Trophoblast cell (in vitro differentiated cells and primary cell): ENCODE data around the gene EPS8.

Experiments used
- DNase-seq, 2 donors: peaks; one replicate each; pipeline ENCODE4 v3.0.0-alpha.2; 2016
- H2AFZ ChIP-seq: 2 replicates; pipeline ENCODE4 v1.6.1; 2013; ENCODE audit warnings: low read length, moderate library complexity, mild to moderate bottlenecking; ENCODE audit not compliant: insufficient read depth, poor library complexity
- H2AK5ac ChIP-seq: 2 replicates; pipeline ENCODE4 v1.6.1; 2013; ENCODE audit warnings: mild to moderate bottlenecking, low read length
- H2BK120ac ChIP-seq: 2 replicates; pipeline ENCODE4 v1.6.1; 2013; ENCODE audit warnings: low read length, mild to moderate bottlenecking, moderate library complexity; ENCODE audit not compliant: insufficient read depth, poor library complexity
- H2BK12ac ChIP-seq: 2 replicates; pipeline ENCODE4 v1.6.1; 2013; ENCODE audit warnings: mild to moderate bottlenecking, low read length, moderate library complexity
- H2BK5ac ChIP-seq: 2 replicates; pipeline ENCODE4 v1.6.1; 2013; ENCODE audit warnings: low read length, low read depth, moderate library complexity, mild to moderate bottlenecking; ENCODE audit not compliant: poor library complexity
- H3K14ac ChIP-seq: 2 replicates; pipeline ENCODE4 v1.6.1; 2013; ENCODE audit warnings: mild to moderate bottlenecking, low read length
- H3K18ac ChIP-seq: 2 replicates; pipeline ENCODE4 v1.6.1; 2013; ENCODE audit warnings: mild to moderate bottlenecking, low read length
- H3K23ac ChIP-seq: 2 replicates; pipeline ENCODE4 v1.6.1; 2013; ENCODE audit warnings: low read length
- H3K27ac ChIP-seq: 2 replicates; pipeline ENCODE4 v1.5.1; 2013; ENCODE audit warnings: low read depth, mild to moderate bottlenecking, inconsistent platforms, low read length, moderate library complexity
- H3K27me3 ChIP-seq: 2 replicates; pipeline ENCODE4 v1.6.1; 2013; ENCODE audit warnings: inconsistent platforms, mild to moderate bottlenecking, low read length, moderate library complexity; ENCODE audit not compliant: insufficient read depth
- H3K36me3 ChIP-seq, 2 experiments: 1 replicate in 1 of 2; 2 replicates in 1 of 2; pipeline ENCODE4 v1.6.1; 2013; ENCODE audit warnings: low read length in 2 of 2, mild to moderate bottlenecking in 2 of 2, moderate library complexity in 1 of 2; ENCODE audit not compliant: insufficient read depth in 2 of 2, control insufficient read depth in 1 of 2
- H3K4ac ChIP-seq: 2 replicates; pipeline ENCODE4 v1.6.1; 2013; ENCODE audit warnings: low read depth, mild to moderate bottlenecking, low read length, moderate library complexity
- H3K4me1 ChIP-seq, 2 experiments: 1 replicate in 1 of 2; 2 replicates in 1 of 2; pipeline ENCODE4 v1.6.1; 2013; ENCODE audit warnings: low read length in 2 of 2, mild to moderate bottlenecking in 2 of 2, moderate library complexity in 1 of 2; ENCODE audit not compliant: insufficient read depth in 2 of 2, control insufficient read depth in 1 of 2
- H3K4me2 ChIP-seq: 2 replicates; pipeline ENCODE4 v1.6.1; 2013; ENCODE audit warnings: inconsistent platforms, mild to moderate bottlenecking, low read length, moderate library complexity
- H3K4me3 ChIP-seq: 2 replicates; pipeline ENCODE4 v1.5.1; 2013; ENCODE audit warnings: mild to moderate bottlenecking, low read depth, low read length, inconsistent platforms
- H3K79me1 ChIP-seq: one replicate; pipeline ENCODE4 v1.6.1; 2013; ENCODE audit warnings: low read length
- H3K79me2 ChIP-seq: 2 replicates; pipeline ENCODE4 v1.6.1; 2013; ENCODE audit warnings: low read length, mild to moderate bottlenecking; ENCODE audit not compliant: control insufficient read depth, insufficient read depth, poor library complexity
- H3K9ac ChIP-seq: 2 replicates; pipeline ENCODE4 v1.6.1; 2013; ENCODE audit warnings: mild to moderate bottlenecking, low read length
- H3K9me3 ChIP-seq: 2 replicates; pipeline ENCODE4 v1.6.1; 2013; ENCODE audit warnings: low read depth, mild to moderate bottlenecking, control low read depth, inconsistent platforms, low read length; ENCODE audit not compliant: insufficient read depth
- H4K12ac ChIP-seq: 2 replicates; pipeline ENCODE4 v1.6.1; 2013; ENCODE audit warnings: low read depth, mild to moderate bottlenecking, low read length, moderate library complexity
- H4K8ac ChIP-seq: 2 replicates; pipeline ENCODE4 v1.6.1; 2013; ENCODE audit warnings: low read depth, mild to moderate bottlenecking, low read length, moderate library complexity
- H4K91ac ChIP-seq: one replicate; pipeline ENCODE4 v1.6.1; 2013; ENCODE audit warnings: low read depth, mild to moderate bottlenecking, low read length, moderate library complexity
- WGBS: extraction: QIAGEN DNeasy Blood & Tissue Kit; methylation state at CpG from one replicate; pipeline ENCODE4 v1.1.7; 2013; ENCODE audit warnings: missing lambda C conversion rate; ENCODE audit not compliant: insufficient read length, insufficient coverage; ENCODE audit errors: extremely low coverage; 5-methylcytosine and 5-hydroxymethylcytosine counted together

Gene EPS8

DNA sequence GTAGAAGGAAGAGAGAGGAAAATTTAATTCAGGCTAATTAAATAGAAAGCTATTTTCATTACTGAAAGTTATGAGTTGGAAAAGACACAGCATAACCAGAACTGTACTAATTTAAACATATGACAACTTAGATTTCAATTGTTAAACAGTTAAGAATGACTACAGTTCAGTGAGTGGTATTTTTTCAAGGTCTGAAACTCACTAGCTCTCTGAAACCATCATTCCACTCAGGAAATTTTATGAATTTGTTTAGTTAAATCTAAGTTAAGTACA, 62.4 kb downstream of the EPS8 start:
- Histone ChIP-seq H3K18ac (no peak overlapping the region), H3K4me2 (no peak overlapping the region), H3K4me1 (no peaks in the 10 kb centered on the region), H2BK120ac (no peak overlapping the region), H3K27me3 (no peaks in the 10 kb centered on the region), H3K4me3 (no peak overlapping the region), H3K4ac (no peak overlapping the region), H3K79me1 (no peaks in the 10 kb centered on the region), H3K23ac (no peak overlapping the region), H4K91ac (no peak overlapping the region), H2BK5ac (no peak overlapping the region), H3K9me3 (no peaks in the 10 kb centered on the region), H4K8ac (no peak overlapping the region), H2BK12ac (no peak overlapping the region), H4K12ac (no peak overlapping the region), H2AFZ (no peak overlapping the region), H3K79me2 (no peaks in the 10 kb centered on the region), H3K9ac (no peak overlapping the region), H2AK5ac (no peak overlapping the region), H3K14ac (no peak overlapping the region), H3K27ac (no peak overlapping the region), H3K36me3 (no peaks in the 10 kb centered on the region)
- DNase-seq, result no peak

DNA sequence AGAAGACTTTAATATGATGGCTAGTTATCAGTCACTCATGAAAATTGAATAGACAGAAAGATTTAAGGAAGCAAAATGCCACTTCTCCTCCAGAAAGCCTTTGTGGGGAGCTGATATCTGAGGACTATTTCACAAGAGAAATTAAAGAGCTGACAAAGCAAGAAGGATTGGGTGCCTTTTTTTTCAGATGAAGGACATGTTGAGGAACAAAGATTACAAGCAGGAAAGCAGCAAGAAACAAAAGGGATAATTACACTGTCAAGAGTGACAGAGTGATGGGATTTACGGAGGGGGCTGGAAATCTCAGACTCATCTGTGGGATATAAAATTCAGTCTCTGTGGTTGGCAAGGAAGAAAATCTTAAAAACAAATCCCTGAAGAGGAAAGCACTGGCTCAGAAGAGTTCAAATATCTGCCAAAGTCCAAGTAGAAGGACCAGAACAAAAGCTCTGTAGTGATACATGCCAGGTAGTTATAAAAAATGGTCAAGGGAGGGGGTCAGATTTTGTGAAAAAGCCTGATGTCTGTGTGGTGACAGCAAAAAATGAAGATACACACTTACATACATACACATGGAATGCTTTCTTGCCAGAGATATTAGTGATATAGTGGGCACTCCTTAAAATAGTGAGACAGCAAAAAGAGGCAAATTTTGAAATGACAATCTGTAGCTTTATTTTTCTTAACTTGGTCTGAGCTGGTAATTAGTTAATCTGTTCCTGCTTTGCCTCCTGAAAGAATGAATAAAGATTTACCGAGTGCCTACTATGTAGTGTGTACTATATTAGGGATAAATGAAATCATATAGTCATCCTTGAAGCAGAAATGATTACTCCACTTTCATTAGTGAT, 62.9 kb downstream of the EPS8 start:
- Histone ChIP-seq H2BK5ac (no peak overlapping the region), H3K27ac (no peak overlapping the region), H4K8ac (no peak overlapping the region), H2AK5ac (no peak overlapping the region), H3K9me3 (no peaks in the 10 kb centered on the region), H4K12ac (no peak overlapping the region), H3K36me3 (no peaks in the 10 kb centered on the region), H3K18ac (no peak overlapping the region), H3K79me2 (no peaks in the 10 kb centered on the region), H3K4me2 (no peak overlapping the region), H3K4me3 (no peak overlapping the region), H3K27me3 (no peaks in the 10 kb centered on the region), H3K4me1 (no peaks in the 10 kb centered on the region), H3K14ac (no peak overlapping the region), H3K79me1 (no peaks in the 10 kb centered on the region), H3K23ac (no peak overlapping the region), H4K91ac (no peak overlapping the region), H2BK12ac (no peak overlapping the region), H3K9ac (no peak overlapping the region), H3K4ac (no peak overlapping the region), H2BK120ac (no peak overlapping the region), H2AFZ (no peak overlapping the region)
- no CpG with 5 or more reads among the region's 2 CpGs for WGBS
- no peak for DNase-seq

DNA sequence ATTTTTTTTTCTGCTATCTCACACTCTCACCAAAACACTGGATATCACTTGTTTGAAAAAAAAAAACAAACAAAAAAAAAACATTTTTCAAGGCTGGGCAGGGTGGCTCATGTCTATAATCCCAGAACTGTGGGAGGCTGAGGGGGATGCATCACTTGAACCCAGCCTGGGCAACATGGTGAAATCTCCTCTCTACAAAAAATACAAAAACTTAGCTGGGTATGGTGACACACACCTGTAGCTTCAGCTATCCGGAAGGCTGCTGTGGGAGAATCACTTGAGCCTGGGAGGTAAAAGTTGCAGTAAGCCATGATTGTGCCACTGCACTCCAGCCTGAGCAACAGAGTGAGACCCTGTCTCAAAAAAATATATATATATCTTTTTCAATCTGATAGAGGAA, 66.2 kb downstream of the EPS8 start:
- Histone ChIP-seq H3K27ac (no peak overlapping the region), H2AFZ (no peak overlapping the region), H3K4ac (no peak overlapping the region), H4K91ac (no peak overlapping the region), H3K14ac (no peak overlapping the region), H3K79me2 (no peaks in the 10 kb centered on the region), H3K4me3 (no peak overlapping the region), H4K8ac (no peak overlapping the region), H2BK12ac (no peak overlapping the region), H3K4me2 (no peak overlapping the region), H3K79me1 (no peaks in the 10 kb centered on the region), H3K4me1 (no peaks in the 10 kb centered on the region), H2BK120ac (no peak overlapping the region), H3K36me3 (no peaks in the 10 kb centered on the region), H4K12ac (no peak overlapping the region), H3K27me3 (no peaks in the 10 kb centered on the region), H3K9me3 (no peaks in the 10 kb centered on the region), H2BK5ac (no peak overlapping the region), H2AK5ac (no peak overlapping the region), H3K23ac (no peak overlapping the region), H3K18ac (no peak overlapping the region), H3K9ac (no peak overlapping the region)
- DNase-seq, result no peak
- WGBS, result no CpG with 5 or more reads among the region's 1 CpG

DNA sequence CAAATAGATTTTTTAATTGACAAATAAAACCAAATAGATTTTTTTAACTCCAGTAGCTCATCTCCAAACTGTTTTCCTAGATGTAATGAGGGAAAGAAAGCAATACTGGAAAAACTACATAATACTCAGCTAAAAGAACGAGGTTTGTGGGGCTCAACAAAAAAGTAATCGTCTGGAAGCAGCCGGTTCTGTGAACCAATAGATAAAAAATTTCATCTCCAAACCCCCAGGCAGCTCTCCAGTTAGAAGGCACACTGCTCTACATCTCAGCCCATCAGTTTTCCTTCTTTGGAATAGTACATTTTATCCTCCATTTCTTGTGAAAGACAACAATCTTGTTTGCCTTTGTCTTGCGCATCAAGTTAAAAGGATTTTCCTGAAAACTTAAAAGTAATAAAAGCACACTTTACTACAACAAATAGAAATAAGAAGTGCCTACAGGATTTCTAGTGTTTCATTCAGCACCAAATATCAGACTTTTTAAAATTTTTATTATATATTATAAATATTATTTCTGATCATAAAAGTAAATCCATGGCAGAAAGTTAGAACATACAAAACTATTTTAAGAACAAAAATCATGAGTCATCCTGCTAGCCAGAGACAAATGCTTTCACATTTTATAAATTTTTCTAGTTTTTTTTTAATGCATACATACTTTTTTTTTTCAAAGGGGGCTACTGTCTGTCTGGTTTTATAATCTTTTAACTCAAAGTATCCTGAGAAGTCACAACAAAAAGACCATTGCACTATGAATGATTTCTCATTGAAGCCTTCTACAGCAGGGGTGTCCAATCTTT, 67.7 kb downstream of the EPS8 start:
- no peak for DNase-seq
- H3K23ac ChIP-seq, result no peak overlapping the region
- H3K79me2 ChIP-seq, result no peaks in the 10 kb centered on the region
- no peak overlapping the region for H3K18ac ChIP-seq
- H3K27ac ChIP-seq, result no peak overlapping the region
- no peak overlapping the region for H2BK5ac ChIP-seq
- no peaks in the 10 kb centered on the region for H3K4me1 ChIP-seq
- H3K4me3 ChIP-seq, result no peak overlapping the region
- H3K4me2 ChIP-seq, result no peak overlapping the region
- no peak overlapping the region for H2AFZ ChIP-seq
- H4K8ac ChIP-seq, result no peak overlapping the region
- no peak overlapping the region for H2BK120ac ChIP-seq
- H3K14ac ChIP-seq, result no peak overlapping the region
- no peak overlapping the region for H3K9ac ChIP-seq
- no peak overlapping the region for H4K12ac ChIP-seq
- no peak overlapping the region for H4K91ac ChIP-seq
- no peaks in the 10 kb centered on the region for H3K27me3 ChIP-seq
- no peaks in the 10 kb centered on the region for H3K9me3 ChIP-seq
- H3K4ac ChIP-seq, result no peak overlapping the region
- H2BK12ac ChIP-seq, result no peak overlapping the region
- no CpG with 5 or more reads among the region's 4 CpGs for WGBS
- no peaks in the 10 kb centered on the region for H3K79me1 ChIP-seq
- H2AK5ac ChIP-seq, result no peak overlapping the region
- no peaks in the 10 kb centered on the region for H3K36me3 ChIP-seq
